Measurements from ENCODE around the gene CCDC106.

Gene CCDC106

DNA sequence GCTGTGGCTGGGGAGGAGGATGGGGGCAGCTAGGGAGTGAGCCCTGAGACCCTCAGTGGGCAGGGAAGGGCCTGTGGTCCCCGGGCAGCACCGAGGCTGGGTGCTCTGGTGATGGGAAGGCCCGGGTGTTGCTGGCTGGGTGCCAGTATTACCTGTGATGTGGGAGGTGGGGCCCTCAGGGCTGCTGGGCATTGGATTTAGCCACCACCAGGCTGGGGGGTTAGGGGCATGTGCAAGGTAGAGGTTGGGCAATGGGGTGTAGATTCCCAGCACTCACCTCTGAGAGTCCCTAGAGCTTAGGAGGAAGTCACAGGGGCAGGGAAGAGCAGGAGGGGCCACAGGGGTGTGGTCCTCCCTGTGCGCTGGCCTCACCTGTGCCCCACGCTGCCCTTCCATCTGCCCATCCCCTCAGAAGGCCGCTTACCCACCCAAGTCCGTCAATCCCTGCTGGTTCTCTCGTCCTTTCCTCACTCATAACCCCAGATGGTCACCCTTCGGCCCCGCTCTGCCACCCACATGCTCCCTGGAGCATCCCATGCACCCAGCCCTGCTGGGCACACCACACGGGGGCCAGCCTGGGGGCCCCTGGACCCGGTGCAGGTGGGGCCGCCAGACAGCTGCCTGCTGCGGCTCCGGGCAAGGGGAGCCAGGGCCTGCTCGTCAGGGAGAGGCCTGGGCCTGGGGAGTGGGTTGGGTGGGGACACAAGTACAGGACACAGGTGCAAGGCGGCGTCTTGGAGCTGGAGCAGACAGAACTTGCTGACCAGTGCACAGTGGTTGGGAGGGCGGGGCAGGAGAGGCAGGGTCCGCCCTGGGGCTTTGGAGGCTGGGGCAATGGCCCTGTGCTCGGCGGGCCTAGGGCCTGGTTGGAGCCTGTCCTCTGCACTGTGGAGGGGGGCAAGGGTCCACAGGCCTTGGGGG, 39.5 kb downstream of the CCDC106 start:
- H3K27ac ChIP-seq = peak overlapping the region; percentile 19; the same call in 1 of the 2 replicates
- TF ChIP-seq, protein P1, sequence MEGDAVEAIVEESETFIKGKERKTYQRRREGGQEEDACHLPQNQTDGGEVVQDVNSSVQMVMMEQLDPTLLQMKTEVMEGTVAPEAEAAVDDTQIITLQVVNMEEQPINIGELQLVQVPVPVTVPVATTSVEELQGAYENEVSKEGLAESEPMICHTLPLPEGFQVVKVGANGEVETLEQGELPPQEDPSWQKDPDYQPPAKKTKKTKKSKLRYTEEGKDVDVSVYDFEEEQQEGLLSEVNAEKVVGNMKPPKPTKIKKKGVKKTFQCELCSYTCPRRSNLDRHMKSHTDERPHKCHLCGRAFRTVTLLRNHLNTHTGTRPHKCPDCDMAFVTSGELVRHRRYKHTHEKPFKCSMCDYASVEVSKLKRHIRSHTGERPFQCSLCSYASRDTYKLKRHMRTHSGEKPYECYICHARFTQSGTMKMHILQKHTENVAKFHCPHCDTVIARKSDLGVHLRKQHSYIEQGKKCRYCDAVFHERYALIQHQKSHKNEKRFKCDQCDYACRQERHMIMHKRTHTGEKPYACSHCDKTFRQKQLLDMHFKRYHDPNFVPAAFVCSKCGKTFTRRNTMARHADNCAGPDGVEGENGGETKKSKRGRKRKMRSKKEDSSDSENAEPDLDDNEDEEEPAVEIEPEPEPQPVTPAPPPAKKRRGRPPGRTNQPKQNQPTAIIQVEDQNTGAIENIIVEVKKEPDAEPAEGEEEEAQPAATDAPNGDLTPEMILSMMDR (conservative IDR thresholded peaks at IDR 0.05) = no peak

DNA sequence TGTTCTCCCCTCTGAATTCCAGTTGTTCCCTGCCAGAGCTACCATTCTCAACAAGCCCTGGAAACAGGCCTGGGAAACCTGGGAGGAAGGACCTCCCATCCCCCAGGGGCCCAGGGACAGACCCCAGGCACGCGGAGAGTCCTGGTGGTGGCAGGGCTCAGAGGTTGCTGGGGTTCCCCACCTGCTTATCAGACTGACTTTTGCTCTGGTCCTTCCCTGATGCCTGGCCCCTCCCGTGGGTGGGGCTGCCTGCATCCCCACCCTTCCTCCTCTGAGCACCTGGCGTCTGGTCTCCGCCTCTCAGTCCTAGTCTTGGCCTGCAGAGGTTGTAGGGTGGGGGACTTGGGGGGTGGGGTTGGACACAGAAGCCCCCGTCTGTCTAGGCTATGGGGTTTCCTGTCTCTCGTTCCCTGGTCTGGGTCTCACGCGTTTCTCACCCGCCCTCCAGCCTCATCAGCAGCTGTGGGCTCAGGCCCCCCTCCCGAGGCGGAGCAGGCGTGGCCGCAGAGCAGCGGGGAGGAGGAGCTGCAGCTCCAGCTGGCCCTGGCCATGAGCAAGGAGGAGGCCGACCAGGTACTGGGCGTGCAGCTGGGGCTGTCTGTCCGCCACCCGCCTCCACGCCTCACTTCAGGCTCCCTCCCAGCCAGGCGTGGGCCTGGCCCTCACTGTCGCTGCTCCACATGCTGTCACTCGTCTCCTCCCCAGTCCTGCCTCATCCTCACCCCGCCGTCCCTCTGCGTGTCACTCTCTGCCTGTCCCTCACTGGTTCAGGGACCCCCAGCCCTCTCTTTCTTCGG, 40.6 kb downstream of the CCDC106 start:
- no peak overlapping the region; the same call in 1 of the 2 replicates for H3K27ac ChIP-seq
- TF ChIP-seq, protein P1 (conservative IDR thresholded peaks at IDR 0.05) = no peak

DNA sequence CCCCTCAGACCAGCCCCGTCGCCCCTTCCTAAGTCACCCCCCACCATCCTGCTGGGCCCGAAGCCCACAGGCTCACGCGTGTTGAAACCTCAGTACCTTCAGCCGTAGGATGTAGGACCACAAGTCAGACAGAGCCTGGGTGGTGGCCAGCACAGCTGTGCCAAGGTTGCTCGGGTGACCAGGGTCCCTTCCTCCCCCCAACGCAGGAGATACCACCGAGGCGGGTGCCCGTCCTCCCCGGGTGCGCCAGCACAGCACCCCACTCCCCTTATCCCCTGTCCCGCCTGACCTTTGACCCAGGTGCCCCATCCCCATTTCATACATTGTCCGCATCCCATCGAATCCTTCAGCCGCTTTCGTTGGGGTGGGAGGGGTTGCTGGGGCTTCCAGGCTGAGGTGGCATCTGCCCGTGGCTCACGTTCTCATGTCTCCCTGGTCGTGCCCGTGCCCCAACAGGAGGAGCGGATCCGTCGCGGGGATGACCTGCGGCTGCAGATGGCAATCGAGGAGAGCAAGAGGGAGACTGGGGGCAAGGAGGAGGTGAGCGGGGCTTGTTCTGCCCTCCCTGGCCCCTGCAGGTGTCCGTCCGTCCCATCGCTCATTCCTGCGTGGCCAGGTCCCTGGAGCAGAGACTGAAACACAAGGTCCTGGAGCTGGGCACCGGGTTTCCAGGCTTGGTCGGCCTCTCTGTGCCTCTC, 41.5 kb downstream of the CCDC106 start:
- no peak overlapping the region for H3K27ac ChIP-seq
- TF ChIP-seq, protein P1 (conservative IDR thresholded peaks at IDR 0.05) = no peak

DNA sequence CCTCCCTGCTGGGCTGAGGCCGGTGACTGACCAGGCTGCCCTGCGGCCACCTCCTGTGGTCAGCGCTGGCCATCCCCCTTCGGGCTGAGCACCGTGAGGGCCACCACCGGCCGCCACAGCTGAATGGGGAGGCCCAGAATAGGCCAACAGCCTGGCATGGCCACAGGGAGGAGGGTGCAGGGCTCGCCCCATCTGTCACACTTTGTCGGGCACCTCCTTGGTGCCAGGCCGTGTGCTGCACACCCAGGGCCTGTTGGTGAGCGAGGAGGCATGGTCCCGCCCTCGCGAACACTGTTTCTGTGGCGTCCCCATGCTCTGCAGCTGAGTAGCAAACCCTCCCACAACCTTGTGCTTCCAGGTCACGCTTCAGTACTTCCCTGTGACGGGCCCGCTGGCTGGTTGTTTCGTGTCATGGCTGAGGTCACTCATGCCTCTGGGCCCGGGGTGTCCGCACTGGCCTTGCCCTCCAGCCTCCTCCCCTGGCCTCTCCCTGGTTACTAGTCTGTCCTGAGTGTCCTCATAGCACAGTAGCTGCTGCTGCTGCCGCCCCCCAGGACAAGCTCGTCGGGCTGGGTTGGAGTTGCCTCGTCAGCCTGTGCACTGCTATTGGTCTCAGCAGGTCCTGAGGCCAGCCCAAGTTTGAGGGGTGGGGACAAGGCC, 42.2 kb downstream of the CCDC106 start:
- TF ChIP-seq, protein P1 (conservative IDR thresholded peaks at IDR 0.05) = no peak
- no peak overlapping the region for H3K27ac ChIP-seq

DNA sequence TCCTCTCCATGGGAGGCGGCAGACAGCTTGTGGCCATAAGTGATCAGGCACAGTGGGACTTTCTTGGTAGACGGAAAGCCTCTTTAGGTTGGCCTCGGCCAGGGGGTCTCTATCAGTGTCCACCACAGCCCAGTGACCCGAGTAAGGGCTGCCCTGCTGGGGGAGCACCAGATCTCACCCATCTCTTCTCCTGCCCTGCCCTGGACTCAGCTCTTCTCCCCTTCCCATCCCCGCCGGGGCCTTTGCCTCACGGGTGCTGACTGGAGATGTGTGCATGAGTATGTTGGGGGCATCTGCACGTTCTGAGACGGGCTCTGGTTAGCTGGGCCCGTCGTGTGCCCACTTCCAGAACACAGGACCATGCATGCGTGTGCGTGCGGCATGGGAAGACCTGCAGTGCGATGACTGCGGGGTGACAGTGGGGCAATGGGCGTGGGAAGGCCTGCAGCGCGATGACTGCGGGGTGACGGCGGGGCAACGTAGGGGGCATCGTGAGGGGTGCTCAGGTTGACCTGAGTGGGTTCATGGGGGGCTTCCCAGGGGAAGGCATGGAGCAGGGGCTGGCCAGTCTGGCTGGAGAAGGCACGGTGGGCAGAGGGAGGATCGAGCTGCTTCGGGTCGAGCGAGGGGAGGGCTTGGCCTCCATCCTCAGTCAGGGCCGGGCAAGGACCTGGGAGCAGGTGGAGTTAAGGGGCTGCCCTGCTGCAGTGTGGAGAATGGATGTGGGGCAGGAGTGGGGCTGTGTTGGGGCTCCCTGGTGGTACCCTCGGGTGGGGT, 42.9 kb downstream of the CCDC106 start:
- H3K27ac ChIP-seq = no peak overlapping the region
- TF ChIP-seq, protein P1 (conservative IDR thresholded peaks at IDR 0.05) = no peak

DNA sequence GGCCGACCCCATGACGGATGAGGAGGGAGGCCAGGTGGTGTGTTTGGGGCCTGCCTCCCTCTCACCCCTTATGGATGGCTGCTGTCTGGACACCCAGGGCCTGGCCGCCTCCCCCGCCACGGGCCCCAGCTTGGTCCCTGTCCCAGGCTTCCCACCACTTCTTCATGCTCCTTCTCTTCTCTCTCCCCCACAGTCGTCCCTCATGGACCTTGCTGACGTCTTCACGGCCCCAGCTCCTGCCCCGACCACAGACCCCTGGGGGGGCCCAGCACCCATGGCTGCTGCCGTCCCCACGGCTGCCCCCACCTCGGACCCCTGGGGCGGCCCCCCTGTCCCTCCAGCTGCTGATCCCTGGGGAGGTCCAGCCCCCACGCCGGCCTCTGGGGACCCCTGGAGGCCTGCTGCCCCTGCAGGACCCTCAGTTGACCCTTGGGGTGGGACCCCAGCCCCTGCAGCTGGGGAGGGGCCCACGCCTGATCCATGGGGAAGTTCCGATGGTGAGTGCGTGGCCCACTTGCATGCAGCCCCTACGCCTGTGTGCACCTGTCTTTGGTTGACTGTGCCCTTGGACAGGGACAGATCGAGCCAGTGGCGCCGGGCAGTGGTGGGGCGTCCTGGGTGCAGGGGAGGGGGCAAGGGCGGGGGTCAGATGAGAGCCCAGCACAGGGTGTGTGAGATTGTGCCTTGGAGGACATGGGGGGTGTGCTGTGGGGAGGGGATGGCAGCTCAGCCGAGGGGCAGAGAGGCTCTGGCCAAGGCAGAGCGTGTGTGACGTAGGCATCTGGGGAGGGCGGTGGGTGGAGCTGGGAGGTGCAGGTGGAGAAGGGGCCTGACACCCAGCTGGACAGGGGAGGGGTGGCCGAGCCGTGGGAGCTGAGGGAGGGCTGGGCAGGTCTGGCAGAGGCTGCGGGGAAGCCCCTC, 43.8 kb downstream of the CCDC106 start:
- no peak overlapping the region for H3K27ac ChIP-seq
- TF ChIP-seq, protein P1 (conservative IDR thresholded peaks at IDR 0.05) = no peak
